GM20000 (cell line): ENCODE measurements around the gene ATP6V1E1.
"Not testable (repeated sequence)": the region's sequence is repeated elsewhere in the genome, so short reads cannot be mapped to it uniquely, and the experiment has no call there.

ENCODE experiments used
- DNase-seq: peaks from one replicate; pipeline ENCODE4 v3.0.0; 2012; ENCODE audit warnings: low spot score
- CTCF ChIP-seq: IDR thresholded peaks from 2 replicates; pipeline ENCODE4 v1.5.1; 2012; ENCODE audit warnings: mild to moderate bottlenecking, control low read depth; ENCODE audit errors: extremely low read depth, missing control alignments

The ATP6V1E1 gene

GRCh38 chr22:17639247-17639741, 10.7 kb upstream of the ATP6V1E1 start:
- no peak for TF ChIP-seq CTCF
- peak; percentile 70 for DNase-seq

DNA sequence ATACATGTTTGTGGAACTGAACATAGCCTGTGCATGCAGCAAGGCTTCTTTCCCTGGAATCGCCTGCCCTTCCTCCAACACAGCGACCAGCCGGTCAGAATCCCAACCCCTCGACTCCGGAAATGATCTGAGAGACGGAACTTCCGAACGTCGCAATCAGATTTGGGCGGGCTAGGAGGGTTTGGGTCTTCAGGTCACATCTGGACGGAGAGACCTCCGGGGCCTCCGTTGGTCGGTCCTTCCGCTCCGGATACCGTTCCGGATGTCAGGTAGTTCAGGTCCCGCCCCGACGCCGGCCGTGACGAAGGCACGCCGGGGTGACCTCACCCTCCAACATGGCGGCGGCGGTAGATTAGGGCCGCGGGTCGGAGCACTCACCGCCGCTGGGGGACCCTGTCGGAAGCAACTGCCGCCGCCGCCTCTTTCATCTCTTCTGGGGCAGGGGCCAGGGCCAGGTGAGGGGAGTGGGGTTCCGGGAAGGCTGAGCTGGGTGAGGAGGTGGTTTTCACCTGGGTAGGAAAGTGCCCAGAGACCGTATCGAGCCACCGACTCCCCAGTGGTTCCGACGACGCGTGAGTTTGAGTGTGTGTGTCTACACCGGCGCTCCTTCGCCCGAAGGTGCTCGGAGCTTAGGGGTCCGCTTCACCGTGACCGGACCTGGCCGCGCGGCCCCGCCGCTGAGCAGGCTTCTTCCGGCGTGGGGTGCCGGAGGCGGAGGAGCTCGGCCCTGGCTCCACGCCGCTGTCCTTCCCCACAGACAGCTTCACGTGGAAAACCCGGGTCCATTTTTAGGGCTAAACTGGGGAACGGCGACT, 10.1 kb upstream of the ATP6V1E1 start, which contains the start of gene BCL2L13:
Gene BCL2L13, plus strand, starts transcription at position 326 of the 815 bp plus-strand sequence. CDS start 16,955 bp downstream, outside the sequence.
- TF ChIP-seq CTCF = no peak
- peak; percentile 93 for DNase-seq

- TF ChIP-seq CTCF = no peak
- peak; percentile 36 for DNase-seq
Measured at GRCh38 chr22:17638182-17638431, 9.6 kb upstream of the ATP6V1E1 start.

- DNase-seq = no peak
- no peak for TF ChIP-seq CTCF
Measured at GRCh38 chr22:17637490-17638181, 9.1 kb upstream of the ATP6V1E1 start.

DNA sequence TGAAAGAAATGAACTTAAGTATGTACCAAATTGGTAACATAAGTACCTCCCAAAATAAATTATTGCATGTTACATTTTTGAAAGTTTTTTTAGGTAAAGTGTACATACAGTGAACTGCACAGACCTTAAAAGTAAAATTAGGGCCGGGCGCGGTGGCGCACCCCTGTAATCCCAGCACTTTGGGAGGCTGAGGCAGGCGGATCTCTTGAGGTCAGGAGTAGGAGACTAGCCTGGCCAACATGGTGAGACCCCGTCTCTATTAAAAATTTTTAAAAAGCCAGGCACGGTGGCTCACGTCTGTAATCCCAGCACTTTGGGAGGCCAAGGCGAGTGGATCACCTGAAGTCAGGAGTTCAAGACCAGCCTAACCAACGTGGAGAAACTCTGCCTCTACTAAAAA, 8.3 kb upstream of the ATP6V1E1 start:
- DNase-seq = not testable (repeated sequence)

- no peak for DNase-seq
- TF ChIP-seq CTCF = no peak
Measured at GRCh38 chr22:17634696-17635095, 6.1 kb upstream of the ATP6V1E1 start.

DNA sequence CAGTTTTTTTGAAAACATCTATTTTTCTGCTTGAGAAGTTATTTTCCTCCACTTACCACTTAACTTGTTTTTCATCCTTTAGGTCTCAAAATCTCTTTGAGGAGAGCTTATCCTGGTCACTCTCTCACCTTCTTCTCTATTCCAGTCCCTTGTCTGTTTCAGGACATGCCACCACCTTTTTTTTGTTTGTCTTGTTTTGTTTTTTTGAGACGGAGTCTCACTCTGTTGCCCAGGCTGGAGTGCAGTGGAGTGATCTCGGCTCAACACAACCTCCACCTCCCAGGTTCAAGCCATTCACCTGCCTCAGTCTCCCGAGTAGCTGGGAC, 5.4 kb upstream of the ATP6V1E1 start:
- no peak for TF ChIP-seq CTCF
- DNase-seq = no peak
